ENCODE measurements around the gene ZMPSTE24. TPM values are rescaled to one million over a fixed set of nuclear protein-coding genes. Genes with fewer than 3 reads are reported as not detected.

The ZMPSTE24 gene
- total and polyA plus RNA-seq, 2 of the 4 experiments (the other 2 are of a cell fraction), result 21.0 to 28.9 TPM

DNA sequence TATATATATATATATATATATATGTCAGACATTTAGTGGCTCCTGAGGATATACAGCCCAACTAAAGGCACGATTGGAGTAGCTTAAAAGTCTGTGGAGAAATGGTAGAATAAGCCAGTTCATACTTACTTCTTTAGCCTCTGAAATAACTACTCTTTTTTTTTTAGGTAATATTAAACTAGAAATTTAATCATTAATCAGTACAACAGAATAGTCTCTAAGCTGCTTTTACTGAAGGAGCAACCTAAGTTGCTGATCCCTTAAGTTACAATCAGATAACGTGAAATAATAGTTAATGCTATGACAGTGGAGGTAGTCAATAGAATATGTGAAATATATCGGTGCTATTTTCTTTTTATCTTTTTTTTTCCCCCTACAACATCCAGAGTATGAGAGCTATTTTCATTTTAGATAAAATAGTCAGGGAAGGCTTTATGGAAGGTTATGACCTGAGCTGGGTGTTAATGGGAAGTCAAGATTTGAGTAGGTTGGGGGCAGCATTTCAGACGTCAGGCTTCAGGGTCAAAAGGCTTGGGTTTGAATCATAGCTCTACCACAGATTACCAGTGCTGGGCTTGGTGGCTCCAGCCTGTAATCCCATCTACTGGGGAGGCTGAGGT lies 15.6 kb downstream of the ZMPSTE24 start:
- Histone ChIP-seq H2AFZ (replicated peaks; ENCODE audit: low read length, poor library complexity) (no peak overlapping the region), H2BK5ac (ENCODE audit: low read depth, low read length, poor library complexity, severe bottlenecking) (no peak overlapping the region), H3K9me3 (ENCODE audit: control insufficient read depth, insufficient read depth, low read length) (no peaks in the 10 kb centered on the region), H3K79me1 (ENCODE audit: low read depth in 1 of 2, low read length in 2 of 2) (peaks cover 26 to 41% of the 10 kb centered on the region in 2 experiments), H3K27me3 (ENCODE audit: control insufficient read depth, insufficient read depth, low read length) (no peaks in the 10 kb centered on the region), H3K56ac (ENCODE audit: extremely low read depth, insufficient read depth, low read length) (no peak overlapping the region), H2BK120ac (ENCODE audit: low read depth, low read length) (no peak overlapping the region), H2BK20ac (ENCODE audit: low read depth, low read length) (no peak overlapping the region), H3K18ac (ENCODE audit: low read depth, low read length) (no peak overlapping the region), H2AK9ac (replicated peaks; ENCODE audit: low read depth, low read length, poor library complexity) (no peak overlapping the region), H4K91ac (ENCODE audit: insufficient read depth, low read depth, low read length) (no peak overlapping the region), H3K27ac (ENCODE audit: insufficient read depth, low read length) (no peak overlapping the region), H3K14ac (replicated peaks; ENCODE audit: low read depth, low read length) (no peak overlapping the region), H3K4ac (ENCODE audit: low read depth, low read length) (no peak overlapping the region), H2AK5ac (ENCODE audit: low read depth, low read length) (no peak overlapping the region), H4K8ac (ENCODE audit: low read depth in 2 of 2, low read length in 2 of 2) (no peak overlapping the region), H3K4me3 (ENCODE audit: insufficient read depth, low read depth, low read length) (no peak overlapping the region), H3K9me1 (ENCODE audit: insufficient read depth, low read length) (peaks cover 9% of the 10 kb centered on the region), H4K20me1 (ENCODE audit: insufficient read depth, low read length) (no peaks in the 10 kb centered on the region), H4K5ac (ENCODE audit: low read depth, low read length) (no peak overlapping the region), H2BK15ac (ENCODE audit: low read depth, low read length) (no peak overlapping the region), H3K9ac (ENCODE audit: low read depth, low read length) (no peak overlapping the region), H3K4me1 (ENCODE audit: control insufficient read depth, insufficient read depth, low read length) (peaks cover 2% of the 10 kb centered on the region; the same call in 1 of the 2 replicates), H3K23ac (ENCODE audit: low read depth, low read length) (no peak overlapping the region), H3K36me3 (ENCODE audit: control insufficient read depth, insufficient read depth, low read length) (peaks cover 28% of the 10 kb centered on the region), H3K4me2 (ENCODE audit: low read depth, low read length) (no peak overlapping the region)
- dilution Hi-C loops (cut with HindIII; ENCODE audit: low sequenced_read_pairs, unreplicated experiment), result no loop called here
- in situ Hi-C loops (cut with MboI; ENCODE audit: low sequenced_read_pairs), result no loop called here
- ChIA-PET POLR2A (ENCODE audit: unreplicated experiment) (no interaction called here), CTCF (interaction anchor here (1.0 kb wide), 1 partner anchor 17 kb away, joined by 3 read pairs; no protein-coding TSS in a partner anchor)
- no TSS peak for BruUV-seq (replicated peaks)
- no peak for TF ChIP-seq RCOR1 (IDR thresholded peaks at IDR 0.05; ENCODE audit: insufficient replicate concordance, low read length)
- TF ChIP-seq, protein P1, sequence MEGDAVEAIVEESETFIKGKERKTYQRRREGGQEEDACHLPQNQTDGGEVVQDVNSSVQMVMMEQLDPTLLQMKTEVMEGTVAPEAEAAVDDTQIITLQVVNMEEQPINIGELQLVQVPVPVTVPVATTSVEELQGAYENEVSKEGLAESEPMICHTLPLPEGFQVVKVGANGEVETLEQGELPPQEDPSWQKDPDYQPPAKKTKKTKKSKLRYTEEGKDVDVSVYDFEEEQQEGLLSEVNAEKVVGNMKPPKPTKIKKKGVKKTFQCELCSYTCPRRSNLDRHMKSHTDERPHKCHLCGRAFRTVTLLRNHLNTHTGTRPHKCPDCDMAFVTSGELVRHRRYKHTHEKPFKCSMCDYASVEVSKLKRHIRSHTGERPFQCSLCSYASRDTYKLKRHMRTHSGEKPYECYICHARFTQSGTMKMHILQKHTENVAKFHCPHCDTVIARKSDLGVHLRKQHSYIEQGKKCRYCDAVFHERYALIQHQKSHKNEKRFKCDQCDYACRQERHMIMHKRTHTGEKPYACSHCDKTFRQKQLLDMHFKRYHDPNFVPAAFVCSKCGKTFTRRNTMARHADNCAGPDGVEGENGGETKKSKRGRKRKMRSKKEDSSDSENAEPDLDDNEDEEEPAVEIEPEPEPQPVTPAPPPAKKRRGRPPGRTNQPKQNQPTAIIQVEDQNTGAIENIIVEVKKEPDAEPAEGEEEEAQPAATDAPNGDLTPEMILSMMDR (conservative IDR thresholded peaks at IDR 0.05; ENCODE audit: low read depth, low read length), result no peak
- no peak for TF ChIP-seq RFX5 (IDR thresholded peaks at IDR 0.05; ENCODE audit: low read depth, low read length)
- no peak for TF ChIP-seq FOS (IDR thresholded peaks at IDR 0.05; ENCODE audit: low read depth, low read length)
- no peak for TF ChIP-seq CEBPB (IDR thresholded peaks at IDR 0.05; ENCODE audit: low read depth, low read length)
- no peak for TF ChIP-seq CHD1 (IDR thresholded peaks at IDR 0.05; ENCODE audit: low read depth, low read length)
- TF ChIP-seq NFE2L2 (IDR thresholded peaks at IDR 0.05; ENCODE audit: low read depth, low read length), result no peak
- TF ChIP-seq, protein P2, sequence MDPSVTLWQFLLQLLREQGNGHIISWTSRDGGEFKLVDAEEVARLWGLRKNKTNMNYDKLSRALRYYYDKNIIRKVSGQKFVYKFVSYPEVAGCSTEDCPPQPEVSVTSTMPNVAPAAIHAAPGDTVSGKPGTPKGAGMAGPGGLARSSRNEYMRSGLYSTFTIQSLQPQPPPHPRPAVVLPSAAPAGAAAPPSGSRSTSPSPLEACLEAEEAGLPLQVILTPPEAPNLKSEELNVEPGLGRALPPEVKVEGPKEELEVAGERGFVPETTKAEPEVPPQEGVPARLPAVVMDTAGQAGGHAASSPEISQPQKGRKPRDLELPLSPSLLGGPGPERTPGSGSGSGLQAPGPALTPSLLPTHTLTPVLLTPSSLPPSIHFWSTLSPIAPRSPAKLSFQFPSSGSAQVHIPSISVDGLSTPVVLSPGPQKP (IDR thresholded peaks at IDR 0.05; ENCODE audit: borderline replicate concordance, low read depth, low read length), result no peak
- no peak for TF ChIP-seq POLR2A (IDR thresholded peaks at IDR 0.05; ENCODE audit: low read depth, low read length)
- TF ChIP-seq BHLHE40 (IDR thresholded peaks at IDR 0.05; ENCODE audit: low read depth, low read length), result no peak
- intact Hi-C loops (cut with micrococcal nuclease), result no loop called here
- ATAC-seq (ENCODE audit: low read depth) (no peak), DNase-seq (no peak)
- WGBS, 2 experiments (ENCODE audit: extremely low coverage in 2 of 2, insufficient read length in 1 of 2), result no CpG with 5 or more reads among the region's 4 CpGs
